ENCODE results near the gene ALOX12. TPM values are rescaled to one million over a fixed set of nuclear protein-coding genes. Genes with fewer than 3 reads are reported as not detected.
"Not testable (repeated sequence)": the region's sequence is repeated elsewhere in the genome, so short reads cannot be mapped to it uniquely, and the experiment has no call there.

ALOX12 gene, protein sequence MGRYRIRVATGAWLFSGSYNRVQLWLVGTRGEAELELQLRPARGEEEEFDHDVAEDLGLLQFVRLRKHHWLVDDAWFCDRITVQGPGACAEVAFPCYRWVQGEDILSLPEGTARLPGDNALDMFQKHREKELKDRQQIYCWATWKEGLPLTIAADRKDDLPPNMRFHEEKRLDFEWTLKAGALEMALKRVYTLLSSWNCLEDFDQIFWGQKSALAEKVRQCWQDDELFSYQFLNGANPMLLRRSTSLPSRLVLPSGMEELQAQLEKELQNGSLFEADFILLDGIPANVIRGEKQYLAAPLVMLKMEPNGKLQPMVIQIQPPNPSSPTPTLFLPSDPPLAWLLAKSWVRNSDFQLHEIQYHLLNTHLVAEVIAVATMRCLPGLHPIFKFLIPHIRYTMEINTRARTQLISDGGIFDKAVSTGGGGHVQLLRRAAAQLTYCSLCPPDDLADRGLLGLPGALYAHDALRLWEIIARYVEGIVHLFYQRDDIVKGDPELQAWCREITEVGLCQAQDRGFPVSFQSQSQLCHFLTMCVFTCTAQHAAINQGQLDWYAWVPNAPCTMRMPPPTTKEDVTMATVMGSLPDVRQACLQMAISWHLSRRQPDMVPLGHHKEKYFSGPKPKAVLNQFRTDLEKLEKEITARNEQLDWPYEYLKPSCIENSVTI
- under 1 TPM in 1 of 4 donors, not detected in 3; 0.17 TPM for total RNA-seq

DNA sequence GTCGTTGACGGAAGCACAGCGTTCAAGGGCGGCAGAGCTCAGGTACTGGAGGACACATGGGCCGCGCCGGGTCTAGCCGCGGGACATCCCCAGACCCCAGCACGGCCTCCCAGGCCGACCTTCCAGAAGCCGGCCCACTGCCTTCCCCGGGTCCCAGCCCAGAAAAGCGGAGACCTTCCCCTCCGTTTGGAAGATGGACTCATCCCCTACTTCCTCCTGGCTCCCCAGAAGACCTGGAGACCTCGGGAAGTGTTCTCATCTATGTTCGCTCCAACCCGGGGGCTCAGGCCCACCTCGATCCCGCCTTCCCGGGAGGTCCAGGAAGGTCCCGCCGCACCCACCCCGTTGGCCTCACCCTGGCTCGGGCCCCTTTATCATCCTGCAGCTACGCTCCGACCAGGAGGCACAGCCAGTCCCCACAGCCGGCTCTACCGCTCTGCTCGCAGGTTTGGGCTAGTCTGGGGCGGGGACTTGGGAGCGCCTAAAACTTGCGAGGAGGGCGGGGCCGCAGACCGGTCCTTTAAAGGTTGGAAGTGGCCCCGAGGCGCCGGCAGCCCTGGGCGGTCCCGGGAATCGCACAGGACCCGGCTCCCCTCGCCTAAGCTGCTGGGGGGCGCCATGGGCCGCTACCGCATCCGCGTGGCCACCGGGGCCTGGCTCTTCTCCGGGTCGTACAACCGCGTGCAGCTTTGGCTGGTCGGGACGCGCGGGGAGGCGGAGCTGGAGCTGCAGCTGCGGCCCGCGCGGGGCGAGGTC lies at the start of gene ALOX12:
Gene ALOX12, plus strand, starts transcription at position 550 of the 756 bp plus-strand sequence. Its CDS starts 69 bp downstream, at position 619.
- no peak for DNase-seq (ENCODE audit: extremely low spot score)
- H3K36me3 ChIP-seq = peaks cover 14 to 36% (median 29%) of the 10 kb centered on the region in 4 donors
- peak within 1 kb of the TSS; percentile 43 to 55 (median 47) for H3K4me3 ChIP-seq
- TF ChIP-seq EP300 (IDR thresholded peaks at IDR 0.05) (no peak), POLR2AphosphoS5 (IDR thresholded peaks at IDR 0.05) (no peak), POLR2A (IDR thresholded peaks at IDR 0.05; ENCODE audit: low read depth) (no peak)
- TF ChIP-seq, protein P1, sequence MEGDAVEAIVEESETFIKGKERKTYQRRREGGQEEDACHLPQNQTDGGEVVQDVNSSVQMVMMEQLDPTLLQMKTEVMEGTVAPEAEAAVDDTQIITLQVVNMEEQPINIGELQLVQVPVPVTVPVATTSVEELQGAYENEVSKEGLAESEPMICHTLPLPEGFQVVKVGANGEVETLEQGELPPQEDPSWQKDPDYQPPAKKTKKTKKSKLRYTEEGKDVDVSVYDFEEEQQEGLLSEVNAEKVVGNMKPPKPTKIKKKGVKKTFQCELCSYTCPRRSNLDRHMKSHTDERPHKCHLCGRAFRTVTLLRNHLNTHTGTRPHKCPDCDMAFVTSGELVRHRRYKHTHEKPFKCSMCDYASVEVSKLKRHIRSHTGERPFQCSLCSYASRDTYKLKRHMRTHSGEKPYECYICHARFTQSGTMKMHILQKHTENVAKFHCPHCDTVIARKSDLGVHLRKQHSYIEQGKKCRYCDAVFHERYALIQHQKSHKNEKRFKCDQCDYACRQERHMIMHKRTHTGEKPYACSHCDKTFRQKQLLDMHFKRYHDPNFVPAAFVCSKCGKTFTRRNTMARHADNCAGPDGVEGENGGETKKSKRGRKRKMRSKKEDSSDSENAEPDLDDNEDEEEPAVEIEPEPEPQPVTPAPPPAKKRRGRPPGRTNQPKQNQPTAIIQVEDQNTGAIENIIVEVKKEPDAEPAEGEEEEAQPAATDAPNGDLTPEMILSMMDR (IDR thresholded peaks at IDR 0.05) = no peak
- intact Hi-C loops (cut with DNase I) = no loop called here
- H3K9me3 ChIP-seq = no peaks in the 10 kb centered on the region
- H3K27me3 ChIP-seq = peaks cover 0 to 33% (median 0%) of the 10 kb centered on the region in 4 donors
- 18% methylated on average over 24 of the region's 64 CpGs for WGBS
- H3K27ac ChIP-seq (replicated peaks in 1 of 4) = no peak within 1 kb of the TSS
- H3K4me1 ChIP-seq = peaks cover 8 to 18% (median 16%) of the 10 kb centered on the region in 4 donors

DNA sequence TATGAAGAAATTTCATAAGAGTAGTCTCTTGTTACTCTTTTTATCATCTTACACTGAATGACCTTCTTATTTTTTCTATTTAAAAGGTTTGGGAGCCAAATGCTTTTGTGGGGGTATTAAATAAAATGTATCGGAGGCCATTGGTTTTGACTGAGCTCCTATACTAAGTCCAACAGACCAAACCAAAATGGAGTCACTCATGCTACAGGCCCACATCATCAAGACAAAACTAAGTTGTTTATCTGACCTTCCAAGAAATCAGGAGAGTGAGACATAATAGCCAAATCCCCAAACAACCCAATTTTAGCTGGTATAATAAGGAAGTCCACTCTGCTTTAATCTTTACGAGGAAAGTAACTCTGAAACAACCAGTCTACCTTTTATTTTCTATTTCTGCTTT lies 48.1 kb upstream of the ALOX12 start:
- no peak overlapping the region for H3K27ac ChIP-seq (replicated peaks in 1 of 4)
- H3K36me3 ChIP-seq = no peaks in the 10 kb centered on the region
- TF ChIP-seq POLR2AphosphoS5 (IDR thresholded peaks at IDR 0.05) (no peak), POLR2A (IDR thresholded peaks at IDR 0.05; ENCODE audit: low read depth) (no peak), EP300 (IDR thresholded peaks at IDR 0.05) (no peak)
- TF ChIP-seq, protein P1 (IDR thresholded peaks at IDR 0.05) = no peak
- no peaks in the 10 kb centered on the region for H3K27me3 ChIP-seq
- no peaks in the 10 kb centered on the region for H3K9me3 ChIP-seq
- H3K4me1 ChIP-seq = peaks cover 0 to 4% (median 0%) of the 10 kb centered on the region in 4 donors
- H3K4me3 ChIP-seq = no peak overlapping the region
- WGBS = 90% methylated on average over 2 of the region's 2 CpGs
- intact Hi-C loops (cut with DNase I) = no loop called here
- no peak for DNase-seq (ENCODE audit: extremely low spot score)

DNA sequence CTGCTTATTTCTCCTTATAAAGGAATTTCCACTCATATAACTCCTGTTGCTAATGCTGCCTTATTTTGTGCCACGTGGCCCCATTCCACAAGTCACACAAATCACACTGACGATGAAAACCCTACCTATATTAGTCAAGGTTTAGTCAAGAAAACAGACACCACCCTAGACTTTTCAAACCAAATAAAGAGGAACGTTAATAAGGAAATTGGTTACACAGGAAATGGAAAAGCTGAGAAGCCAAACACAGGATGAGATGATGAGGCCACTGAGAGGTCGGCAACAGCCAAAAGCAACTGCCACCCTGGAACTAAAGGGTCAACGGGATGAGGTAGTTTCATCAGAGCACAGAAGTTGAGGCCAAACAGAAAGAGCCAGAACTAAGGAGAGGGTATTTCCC lies 47.3 kb upstream of the ALOX12 start:
- WGBS = 38% methylated on average over 5 of the region's 5 CpGs
- H3K27ac ChIP-seq (replicated peaks in 1 of 4) = no peak overlapping the region

DNA sequence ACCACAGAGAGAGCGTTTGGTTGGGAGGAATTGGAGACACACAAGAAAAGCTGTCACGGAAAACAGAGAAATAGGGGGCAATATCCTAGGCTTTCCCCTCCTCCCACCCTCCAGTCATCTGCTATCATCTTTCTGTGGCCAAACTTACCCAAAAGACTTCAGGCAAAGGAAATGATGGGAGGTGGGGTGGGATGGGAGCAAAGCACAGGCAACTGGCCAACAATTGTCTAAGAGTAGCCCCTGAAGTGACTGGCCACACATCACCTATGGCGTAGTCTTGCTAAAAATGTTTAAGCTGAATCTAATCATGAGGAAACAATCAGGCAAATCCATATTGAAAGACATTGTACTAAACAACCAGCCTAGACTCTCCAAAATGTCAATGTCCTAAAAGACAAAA lies 46.9 kb upstream of the ALOX12 start:
- Histone ChIP-seq H3K4me1 (peaks cover 0 to 4% (median 0%) of the 10 kb centered on the region in 4 donors), H3K27me3 (no peaks in the 10 kb centered on the region), H3K27ac (replicated peaks in 1 of 4) (no peak overlapping the region), H3K36me3 (no peaks in the 10 kb centered on the region), H3K4me3 (no peak overlapping the region), H3K9me3 (no peaks in the 10 kb centered on the region)
- no peak for TF ChIP-seq EP300 (IDR thresholded peaks at IDR 0.05)
- 69% methylated on average over 3 of the region's 3 CpGs for WGBS
- intact Hi-C loops (cut with DNase I) = no loop called here
- DNase-seq (ENCODE audit: extremely low spot score) = no peak

More for the DNA sequence above, 47.3 kb upstream of the ALOX12 start:
- intact Hi-C loops (cut with DNase I) = no loop called here
- no peaks in the 10 kb centered on the region for H3K9me3 ChIP-seq
- H3K27me3 ChIP-seq = no peaks in the 10 kb centered on the region
- no peaks in the 10 kb centered on the region for H3K36me3 ChIP-seq
- no peak overlapping the region for H3K4me3 ChIP-seq
- no peak for DNase-seq (ENCODE audit: extremely low spot score)
- TF ChIP-seq POLR2AphosphoS5 (IDR thresholded peaks at IDR 0.05) (no peak), POLR2A (IDR thresholded peaks at IDR 0.05; ENCODE audit: low read depth) (no peak), EP300 (IDR thresholded peaks at IDR 0.05) (no peak)
- TF ChIP-seq, protein P1 (IDR thresholded peaks at IDR 0.05) = no peak
- peaks cover 0 to 4% (median 0%) of the 10 kb centered on the region in 4 donors for H3K4me1 ChIP-seq

DNA sequence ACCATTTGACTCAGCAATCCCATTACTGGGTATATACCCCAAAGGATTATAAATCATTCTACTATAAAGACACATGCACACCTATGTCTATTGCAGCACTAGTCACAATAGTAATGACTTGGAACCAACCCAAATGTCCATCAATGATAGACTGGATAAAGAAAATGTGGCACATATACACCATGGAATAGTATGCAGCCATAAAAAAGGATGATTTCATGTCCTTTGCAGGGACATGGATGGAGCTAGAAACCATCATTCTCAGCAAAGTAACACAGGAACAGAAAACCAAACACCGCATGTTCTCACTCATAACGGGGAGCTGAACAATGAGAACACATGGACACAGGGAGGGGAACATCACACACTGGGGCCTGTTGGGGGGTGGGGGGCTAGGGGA lies 44.9 kb upstream of the ALOX12 start:
- intact Hi-C loops (cut with DNase I); H3K4me3 ChIP-seq: not testable (repeated sequence)

More for the DNA sequence above, 44.9 kb upstream of the ALOX12 start:
- H3K9me3 ChIP-seq; DNase-seq (ENCODE audit: extremely low spot score); H3K36me3 ChIP-seq; H3K27ac ChIP-seq (replicated peaks in 1 of 4); H3K4me1 ChIP-seq; H3K27me3 ChIP-seq: not testable (repeated sequence)
- WGBS = 87% methylated on average over 2 of the region's 2 CpGs

Measured in esophagus muscularis mucosa (tissue), 4 donors.